HS-5 (cell line): ENCODE data around the gene SKI.

ENCODE experiments used
- DNase-seq: peaks from one replicate; pipeline ENCODE4 v3.0.0-alpha.2; 2012; ENCODE audit warnings: low read depth

SKI gene

DNA sequence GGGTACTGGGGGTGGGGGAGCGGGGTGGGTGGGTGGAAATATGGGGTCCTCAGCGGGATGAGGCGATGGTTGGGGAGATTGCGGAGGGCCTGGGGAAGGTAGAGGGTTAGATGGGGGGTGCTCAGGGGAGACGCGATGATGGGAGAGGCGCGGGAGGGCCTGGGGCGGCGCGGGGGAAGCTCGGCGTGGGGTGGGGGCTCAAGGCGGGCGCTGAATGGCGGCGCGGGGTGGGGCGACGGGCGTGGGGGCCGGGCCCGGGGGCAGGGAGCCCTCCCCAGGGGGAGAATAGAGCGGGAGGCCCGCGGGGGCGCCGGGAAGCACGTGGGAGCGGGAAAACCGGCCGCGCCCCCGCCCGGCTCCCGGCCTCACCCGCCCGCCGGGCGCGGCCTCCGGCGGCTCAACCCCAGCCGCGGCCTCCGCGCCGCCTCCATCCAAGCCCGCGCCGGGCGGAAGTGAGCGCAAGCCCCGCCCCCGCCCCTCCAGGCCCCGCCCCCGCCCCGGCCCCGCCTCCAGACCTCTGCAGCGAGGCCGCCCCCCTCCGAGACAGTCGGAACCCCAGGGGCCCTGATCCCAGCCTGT, 33.7 kb upstream of the SKI start, which contains the start of gene FAAP20:
Gene FAAP20, minus strand, starts transcription at position 454 of the 579 bp plus-strand sequence. Its CDS starts 23 bp downstream, at position 431.
- DNase-seq: no peak

DNA sequence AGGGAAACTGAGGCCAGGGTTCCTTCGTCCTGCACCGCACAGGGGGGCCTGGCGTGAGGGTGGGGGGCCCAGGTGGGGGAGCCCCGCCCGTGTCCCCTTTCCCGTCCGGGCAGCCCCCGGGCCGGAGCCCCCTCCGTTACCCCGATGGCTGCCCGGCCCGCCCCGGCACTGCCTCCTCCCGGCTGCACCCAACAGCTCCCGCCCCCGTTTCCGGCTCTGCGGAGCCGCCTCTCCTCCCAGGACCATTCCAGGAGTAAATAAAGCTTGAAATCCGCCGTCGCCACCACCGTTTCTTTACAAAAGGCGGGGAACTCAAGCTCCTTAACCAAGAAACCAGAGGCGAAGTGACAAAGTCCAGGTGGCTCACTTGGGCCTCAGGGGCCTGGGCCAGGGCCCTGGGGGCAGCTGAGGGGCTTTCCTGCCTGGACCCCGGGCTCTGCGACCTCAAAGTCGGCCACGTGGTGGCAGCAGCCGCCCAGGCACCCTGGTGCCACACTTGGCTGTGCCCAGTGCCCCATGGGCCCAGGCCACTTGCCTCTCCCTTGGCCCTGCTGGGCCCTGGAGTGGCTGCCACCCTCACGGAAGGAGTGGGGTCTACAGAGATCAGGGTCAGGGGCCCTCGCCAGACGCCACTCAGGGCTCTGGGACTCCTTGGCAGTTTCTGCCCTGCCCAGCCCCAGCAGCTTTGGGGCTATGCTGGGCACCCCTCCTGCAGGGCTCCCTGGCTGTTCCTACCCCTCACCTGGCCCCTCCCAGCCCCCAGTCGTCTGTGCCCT, 33.0 kb upstream of the SKI start:
- no peak for DNase-seq

DNA sequence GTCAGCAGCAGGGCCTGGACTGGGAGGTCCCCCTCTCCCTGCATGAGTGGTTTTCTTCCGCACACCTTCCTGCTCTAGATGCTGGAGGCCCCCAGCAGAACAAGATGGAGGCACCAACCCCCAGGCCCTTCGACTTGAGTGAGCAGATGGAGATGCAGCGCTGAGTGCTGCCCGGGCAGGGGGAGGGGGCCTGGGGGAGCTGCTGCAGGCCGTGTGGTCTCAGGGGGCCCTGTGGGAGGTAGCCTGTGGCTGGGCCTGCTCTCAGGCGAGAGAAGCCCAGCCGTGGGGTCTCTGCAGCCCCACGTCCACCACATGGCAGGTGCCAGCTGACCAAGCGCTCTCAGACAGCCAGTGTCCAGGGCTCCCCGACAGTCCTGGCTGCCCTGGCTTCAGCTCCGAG, 32.3 kb upstream of the SKI start:
- no peak for DNase-seq

DNA sequence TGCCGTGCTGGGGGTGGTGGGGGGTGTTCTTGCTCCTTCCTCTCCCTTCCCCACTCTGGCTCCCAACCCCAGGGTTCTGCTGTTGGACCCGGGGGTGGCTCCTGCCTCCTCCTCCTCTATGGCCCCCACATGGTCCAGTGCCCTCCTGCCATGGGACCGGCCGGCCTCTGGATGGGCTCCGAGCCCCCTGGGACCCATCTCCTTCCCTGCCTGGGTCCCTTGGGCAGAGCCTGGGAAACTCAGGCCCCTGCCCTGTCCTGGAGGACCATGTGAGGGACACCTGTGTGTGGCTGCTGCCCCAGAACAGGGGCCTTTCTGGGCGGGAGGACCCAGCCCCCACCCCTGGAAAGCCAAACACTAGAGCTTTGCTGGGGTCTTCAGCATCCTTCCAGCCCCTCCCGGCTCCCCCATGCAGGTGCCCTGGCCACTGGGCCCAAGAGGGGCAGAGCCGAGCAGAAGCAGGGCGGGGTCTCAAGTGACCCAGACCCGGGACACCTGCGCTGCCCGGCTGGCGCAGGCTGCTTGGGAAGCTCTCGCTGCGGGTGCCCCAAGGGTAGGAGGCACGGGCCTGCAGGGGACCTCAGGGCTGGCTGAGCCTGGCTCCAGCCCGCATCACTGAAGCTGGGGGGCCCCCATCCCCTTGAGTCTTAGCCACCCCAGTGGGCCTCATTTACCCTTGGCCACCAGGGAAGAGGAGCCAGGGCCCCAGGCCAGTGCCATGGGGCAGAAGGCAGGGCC, 31.0 kb upstream of the SKI start:
- no peak for DNase-seq

DNA sequence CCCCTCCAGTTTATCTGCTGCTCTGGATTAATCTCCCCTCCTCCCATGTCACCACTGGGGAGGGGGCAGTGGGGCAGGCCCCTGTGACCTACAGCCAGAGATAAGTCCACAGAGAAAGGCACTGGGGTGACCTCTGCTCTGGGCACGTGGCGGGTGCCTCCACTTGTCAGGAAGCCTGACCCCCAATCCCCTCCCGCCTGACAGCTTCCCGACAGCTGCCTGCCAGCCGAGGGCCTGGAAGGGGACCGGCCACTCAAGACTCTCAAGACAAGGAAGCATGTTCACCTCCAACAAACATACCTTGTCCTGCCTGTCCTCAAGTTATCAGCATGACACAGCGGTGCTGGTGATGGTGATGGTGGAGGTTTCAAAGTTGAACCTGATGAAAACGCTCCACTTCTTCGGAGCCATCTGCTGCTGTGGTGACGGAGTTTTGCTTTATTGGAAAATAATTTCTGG, 30.4 kb upstream of the SKI start:
- DNase-seq: no peak

DNA sequence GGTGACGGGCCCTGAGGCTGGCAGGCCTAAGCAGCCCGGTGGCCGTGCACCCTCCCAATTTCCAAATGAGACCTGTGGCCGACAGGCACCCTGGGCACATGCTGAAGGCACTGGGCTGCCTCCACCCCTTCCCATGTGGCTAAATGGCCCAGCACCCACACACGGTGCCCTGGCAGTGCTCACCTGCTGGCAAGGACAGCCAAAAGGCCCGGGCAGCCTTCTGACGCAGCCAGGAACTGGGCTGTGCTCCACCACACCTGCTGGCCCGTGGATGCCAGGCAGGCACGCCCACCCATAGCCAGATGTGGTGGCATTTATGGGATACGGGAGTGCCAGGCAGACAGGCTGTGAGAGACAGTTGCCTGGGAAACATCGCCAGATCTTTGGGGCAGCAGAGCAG, 29.5 kb upstream of the SKI start:
- DNase-seq: no peak

DNA sequence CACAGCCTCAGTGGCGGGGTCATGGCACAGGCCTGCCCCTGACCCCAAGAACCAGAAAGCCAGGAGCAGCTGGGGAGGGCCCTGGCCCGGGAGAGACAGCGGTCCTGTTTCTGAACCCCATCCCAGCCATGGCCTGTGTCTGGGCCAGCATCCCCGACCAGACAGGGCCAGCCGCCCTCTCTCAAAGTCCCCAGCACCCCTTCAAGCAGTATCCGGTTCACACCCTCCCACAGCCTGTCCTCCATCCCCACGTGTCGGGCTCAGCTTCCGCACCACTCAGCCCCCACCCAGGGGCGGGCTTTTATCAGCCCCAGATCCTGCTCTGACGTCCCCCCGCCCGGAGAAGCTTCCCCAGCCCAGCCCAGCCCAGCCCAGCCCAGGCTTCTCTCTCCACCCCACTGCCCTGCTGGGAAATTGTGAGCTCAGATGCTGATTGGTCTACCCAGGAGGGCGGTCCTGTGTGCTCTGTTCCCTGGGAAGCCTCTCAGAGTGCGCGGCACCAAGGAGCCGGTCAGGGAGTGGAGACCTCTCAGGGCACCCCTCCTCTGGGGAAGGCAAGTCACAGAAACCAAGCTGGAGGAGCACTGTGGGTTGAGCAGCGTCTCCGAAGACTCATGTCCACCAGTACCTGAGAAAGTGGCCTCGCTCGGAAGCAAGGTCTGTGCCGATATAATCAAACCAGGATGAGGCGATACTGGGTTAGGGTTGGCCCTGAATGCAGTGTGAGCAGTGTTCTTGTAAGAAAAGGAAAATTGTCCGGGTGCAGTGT, 28.9 kb upstream of the SKI start:
- no peak for DNase-seq

DNA sequence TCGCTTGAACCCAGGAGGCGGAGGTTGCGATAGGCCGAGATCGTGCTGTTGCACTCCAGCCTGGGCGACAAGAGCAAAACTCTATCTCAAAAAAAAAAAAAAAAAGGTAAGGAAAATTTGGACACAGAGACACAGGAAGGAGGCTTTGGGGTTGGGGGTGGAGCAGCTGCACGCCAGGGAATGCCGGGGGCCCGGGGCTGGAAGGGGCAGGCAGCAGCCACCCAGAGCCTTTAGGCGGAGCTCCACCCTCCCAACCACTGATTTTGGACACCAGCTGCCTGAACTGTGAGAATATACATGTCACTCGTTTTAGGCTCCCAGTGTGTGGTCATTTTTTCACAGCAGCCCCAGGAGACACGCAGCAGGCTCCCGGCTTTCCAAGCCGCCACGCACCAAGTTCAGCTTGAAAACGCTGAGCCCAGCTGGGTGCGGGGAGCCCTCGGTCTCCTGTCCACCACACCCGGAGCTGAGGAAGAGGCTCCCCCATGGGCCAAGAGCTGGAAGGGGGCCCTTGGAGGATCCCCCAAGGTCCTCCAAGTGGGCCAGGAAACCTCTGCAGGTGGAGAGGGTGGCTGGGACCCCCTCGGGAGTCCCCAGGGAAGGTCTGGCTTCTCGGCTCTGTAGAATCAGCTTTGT, 27.7 kb upstream of the SKI start:
- no peak for DNase-seq

DNA sequence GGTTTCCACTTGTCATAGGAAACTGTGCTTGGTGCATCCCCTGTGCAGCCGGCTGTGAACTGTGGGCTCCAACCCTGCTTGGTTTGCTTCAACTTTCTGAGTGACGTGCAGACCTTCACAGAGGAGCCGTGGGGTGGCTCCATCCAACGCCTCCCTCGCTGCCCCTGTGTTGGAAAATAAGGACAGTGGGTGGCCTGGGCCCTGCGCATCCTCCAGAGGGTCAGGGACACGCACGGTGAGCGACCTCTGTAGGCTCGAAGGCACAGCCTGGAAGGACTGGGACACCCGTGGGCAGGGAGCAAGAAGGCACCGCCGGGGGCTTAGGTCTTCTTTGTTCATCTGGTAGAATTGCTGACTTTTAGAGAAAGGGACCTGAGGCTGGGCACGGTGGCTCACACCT, 27.1 kb upstream of the SKI start:
- no peak for DNase-seq

DNA sequence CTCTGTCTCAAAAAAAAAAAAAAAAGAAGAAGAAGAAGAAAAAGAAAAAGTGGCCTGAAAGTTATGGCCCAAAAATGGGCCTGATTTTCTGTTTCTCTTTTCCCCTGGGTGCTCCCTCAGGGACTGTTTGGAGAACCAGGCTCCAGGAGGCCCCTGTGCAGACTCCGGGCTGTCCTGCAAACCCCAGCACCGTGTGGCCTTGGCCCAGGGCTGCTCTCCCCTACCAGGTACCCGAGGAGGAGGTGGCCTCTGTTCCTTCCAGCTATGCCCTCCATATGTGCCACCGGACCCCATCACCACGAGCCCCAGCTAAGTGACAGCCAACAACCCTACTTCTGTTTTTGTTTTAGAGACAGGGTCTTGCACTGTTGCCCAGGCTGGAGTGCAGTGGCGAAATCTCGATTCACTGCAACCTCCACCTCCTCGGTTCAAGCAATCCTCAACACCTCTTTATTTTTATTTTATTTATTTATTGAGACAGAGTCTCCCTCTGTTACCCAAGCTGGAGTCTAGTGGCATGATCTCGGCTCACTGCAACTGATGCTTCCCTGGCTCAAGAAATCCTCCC, 26.0 kb upstream of the SKI start:
- DNase-seq: no peak

DNA sequence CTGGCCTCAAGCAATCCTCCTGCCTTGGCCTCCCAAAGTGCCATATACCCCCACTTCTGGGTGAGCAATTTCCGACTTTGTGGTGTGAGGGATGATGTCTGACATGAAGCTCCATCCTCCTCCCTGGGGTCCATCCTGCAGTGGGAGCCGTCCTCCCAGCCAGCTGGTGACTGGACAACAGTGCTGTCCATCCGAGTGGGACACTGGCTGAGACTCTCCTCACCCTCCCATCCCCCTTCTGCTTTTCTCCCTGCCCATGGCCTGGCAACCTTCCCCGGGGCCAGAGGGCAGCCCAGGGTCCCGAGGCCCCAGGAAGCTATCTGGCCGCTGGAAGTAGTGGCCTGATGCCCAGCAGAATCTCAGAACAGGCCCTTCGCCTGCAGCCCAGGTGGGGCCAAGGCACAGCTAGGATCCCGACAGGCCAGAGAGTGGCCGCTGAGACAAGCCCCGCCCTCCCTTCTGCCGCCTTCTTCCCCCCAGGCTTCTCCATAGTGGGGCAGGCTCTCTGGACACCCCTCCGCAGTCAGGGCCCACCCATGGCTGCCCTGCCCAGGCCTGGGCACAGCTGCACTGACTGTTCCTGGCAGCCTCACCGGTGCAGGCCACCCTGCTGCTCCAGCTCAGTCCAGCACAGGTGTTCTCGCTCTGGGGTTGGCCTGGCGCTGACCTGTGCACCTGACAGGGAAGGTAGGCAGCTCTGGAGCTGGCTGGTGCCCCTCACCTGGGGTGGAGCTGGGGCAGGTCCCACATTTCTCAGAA, 25.1 kb upstream of the SKI start:
- DNase-seq: no peak

DNA sequence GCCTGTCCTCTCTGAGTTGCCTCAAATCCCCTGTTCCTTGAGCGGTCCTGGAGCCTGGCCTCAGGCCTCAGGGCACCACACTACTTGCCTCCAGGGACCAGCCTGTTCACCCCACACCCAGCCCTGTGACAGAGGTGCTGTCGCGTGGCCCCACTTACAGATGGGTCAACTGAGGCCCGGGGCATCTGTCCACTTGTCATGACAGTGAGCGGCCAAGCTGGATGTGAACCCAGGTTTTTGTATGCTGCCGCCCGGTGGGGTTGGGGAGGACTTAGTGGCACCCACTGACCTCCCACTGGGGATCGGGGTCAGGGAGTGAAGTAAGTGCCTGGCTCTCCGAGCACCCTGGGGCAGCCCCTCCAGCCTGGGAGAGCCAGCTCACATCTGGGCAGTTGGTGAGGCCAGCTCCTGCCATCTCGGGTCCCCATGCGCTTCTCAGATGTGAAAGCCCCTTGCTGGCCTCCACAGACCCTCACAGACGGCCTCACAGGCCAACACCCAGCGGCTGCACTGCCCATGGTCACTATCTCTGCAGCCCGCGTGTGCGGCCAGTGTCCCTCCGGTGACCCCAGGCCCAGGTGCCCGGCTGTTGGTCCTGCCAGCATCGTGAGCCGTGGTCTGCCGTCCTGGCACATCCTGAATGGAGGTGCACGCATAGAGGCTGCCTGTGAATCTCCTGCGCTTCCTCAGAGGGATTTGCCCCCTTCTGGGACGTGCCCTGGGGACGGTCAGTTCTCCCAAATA, 24.3 kb upstream of the SKI start:
- DNase-seq: no peak

DNA sequence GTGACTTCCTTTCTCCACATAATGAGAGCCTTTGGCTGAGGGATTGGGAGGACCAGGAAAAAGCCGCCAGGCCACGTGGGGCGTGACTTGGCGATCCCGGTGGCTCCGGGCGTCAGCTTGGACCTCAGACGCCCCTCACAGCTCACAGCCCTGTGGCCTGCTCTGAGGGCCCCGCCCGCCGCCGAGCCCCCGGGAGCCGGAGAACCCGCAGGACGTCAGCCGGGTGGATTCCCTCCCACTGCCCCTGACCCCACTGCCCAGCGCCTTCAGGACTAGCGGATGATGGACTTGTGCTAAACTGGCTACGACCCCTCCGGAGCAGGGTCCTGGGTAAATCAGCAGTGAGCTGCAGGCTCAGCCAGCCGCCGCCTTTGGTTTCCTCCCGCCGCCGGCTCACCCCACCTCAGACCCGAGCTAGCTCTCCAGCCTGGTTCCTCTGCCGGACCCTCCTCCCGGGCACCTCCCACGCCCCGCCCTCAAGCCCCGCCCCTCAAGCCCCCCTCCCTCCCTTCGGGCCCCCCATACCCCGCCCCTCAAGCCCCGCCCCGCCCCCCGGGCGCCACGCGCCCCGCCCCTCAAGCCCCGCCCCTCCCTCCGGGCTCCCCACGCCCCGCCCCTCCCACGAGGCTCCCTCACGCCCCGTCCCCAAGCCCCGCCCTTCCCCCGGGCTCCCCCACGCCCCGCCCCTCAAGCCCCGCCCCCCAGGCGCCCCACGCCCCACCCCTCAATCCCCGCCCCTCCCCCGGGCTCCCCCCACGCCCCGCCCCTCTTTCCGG, 23.5 kb upstream of the SKI start:
- DNase-seq: no peak

DNA sequence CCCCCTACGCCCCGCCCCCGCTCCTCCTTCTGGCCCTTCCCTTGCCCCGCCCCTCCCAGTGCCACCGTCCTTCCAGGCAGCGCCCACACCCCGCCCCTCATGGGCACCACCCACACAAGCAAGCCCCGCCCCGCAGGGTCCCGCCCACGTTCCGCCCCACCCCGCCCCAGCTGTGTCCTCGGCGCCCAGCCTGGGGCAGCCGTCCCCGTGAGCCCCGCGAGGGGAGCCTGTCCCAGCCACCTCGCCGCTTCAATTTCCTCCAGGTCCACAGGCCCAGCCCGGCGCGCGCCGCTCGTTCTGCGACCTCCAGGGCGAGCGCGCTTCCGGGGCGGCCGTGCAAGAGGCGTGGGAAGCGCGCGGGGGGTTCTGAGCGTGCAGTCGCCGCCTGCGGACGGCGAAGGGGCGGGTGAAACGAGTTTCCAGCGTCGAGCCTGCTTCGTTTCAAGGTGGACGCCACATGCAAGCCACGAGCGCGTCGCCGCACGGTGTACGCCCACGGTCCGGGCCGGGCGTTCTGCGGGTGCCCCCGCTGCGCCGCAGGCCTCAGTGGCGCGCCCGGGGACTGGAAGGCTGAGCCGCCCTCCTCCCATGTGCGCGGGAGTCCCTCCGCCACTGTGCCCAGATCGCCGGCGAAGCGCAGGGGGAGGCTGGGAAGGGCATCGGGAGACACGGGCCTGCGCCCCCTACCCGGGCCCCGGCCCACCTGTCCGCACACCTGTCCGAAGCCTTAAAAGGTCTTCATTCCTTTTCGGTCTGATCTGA, 22.7 kb upstream of the SKI start:
- no peak for DNase-seq

DNA sequence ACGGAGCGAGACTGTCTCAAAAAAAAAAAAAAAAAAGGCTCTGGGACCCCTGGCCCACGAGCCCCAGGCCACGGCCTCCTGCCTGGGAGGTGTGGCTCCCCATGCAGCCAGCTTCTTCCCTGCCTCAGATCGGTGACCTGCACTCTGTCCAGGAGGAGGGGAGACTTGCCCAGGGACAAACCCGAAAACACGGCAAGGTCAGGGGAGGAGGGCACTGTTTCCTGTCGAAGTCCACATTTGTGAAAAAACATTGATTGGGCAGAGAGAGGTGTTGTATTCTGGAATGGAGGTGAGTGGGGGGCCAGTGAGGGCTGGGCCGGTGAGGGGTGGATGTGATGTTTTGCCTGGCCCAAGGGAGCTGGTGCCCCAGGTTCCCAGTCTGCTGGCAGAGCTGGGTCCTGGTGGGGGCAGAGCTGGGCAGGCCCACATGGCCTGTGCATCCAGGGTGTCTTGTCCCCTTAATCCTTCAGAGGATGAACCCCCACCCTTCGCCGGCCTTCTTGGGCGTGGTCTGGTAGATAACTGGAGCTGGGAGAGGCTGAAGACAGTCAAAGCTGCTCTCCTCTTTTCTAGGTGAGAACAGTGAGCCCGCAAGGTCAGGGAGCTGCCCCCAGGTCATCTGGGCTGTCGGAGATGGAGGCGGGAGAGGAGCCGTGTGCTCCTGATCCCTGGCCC, 21.2 kb upstream of the SKI start:
- DNase-seq: no peak

DNA sequence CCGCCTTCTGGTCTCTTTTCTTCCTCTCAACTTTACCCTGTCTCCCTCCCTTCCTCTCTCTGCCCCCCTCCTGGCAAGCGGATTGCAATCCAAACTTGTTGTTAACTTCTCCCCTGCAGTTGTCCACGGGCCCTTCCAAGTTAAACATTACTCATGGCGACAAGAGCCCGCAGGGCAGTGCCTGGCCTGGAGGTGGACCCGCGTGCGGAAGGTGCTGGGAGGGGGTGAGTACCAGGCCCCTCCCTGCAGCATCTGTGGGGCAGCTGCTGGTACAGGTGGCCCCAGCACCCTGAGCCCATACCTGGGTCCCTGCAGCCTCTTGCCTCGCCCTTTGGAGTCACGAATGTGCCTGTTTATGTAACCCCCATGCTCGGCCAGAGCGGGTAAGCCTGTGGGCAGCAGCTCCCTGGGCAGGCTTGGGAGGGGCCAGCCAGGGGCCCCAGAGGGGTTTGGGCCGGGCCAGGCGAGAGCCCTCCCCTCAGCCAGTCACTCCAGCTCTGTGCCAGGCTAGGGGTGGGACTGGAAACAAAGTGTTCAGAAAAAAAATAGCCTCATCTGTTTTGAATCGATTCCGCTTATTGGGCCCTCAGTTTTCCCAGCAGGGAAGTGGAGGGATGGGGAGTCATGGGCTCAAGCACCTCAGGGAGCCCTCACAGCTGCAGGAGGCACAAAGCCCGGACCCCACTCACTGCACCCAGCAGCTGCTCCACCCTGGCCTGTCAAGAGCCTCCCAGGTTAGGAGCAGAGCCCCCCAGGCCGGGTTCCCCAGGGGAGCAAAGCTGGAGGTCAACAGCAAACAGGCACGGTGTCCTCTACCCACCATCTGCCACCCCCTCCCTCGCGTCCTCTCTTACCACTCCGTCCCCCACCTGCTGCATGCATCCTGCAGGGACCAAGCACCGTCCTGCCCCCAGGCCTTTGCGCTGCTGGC, 19.5 kb upstream of the SKI start:
- no peak for DNase-seq
